ENCODE data around the gene SAPCD1.

Gene SAPCD1

DNA sequence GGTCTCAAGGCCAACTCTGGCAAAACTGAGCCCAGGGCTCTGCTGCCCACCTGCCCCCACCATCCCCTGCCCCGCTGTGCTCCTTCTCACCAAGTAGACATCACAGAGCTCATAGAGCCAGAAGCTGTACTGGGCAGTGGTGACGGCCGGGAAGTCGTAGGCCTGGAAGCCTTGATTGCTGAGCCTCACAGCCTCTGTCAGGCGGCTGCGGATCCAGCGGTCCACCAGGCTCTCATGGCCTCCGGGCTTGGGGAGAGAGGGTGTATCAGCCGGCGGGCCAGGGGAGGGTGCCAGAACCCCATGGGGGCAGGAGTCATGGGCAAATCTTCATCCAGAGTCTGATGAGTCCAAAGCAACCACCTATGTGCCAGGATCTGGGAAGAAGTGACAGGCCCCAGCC is 17.5 kb downstream of the SAPCD1 start:
- no peak overlapping the region for H3K4me3 ChIP-seq (ENCODE audit: low read length)
- no peak for DNase-seq (ENCODE audit: low read depth)
- TF ChIP-seq, protein P1, sequence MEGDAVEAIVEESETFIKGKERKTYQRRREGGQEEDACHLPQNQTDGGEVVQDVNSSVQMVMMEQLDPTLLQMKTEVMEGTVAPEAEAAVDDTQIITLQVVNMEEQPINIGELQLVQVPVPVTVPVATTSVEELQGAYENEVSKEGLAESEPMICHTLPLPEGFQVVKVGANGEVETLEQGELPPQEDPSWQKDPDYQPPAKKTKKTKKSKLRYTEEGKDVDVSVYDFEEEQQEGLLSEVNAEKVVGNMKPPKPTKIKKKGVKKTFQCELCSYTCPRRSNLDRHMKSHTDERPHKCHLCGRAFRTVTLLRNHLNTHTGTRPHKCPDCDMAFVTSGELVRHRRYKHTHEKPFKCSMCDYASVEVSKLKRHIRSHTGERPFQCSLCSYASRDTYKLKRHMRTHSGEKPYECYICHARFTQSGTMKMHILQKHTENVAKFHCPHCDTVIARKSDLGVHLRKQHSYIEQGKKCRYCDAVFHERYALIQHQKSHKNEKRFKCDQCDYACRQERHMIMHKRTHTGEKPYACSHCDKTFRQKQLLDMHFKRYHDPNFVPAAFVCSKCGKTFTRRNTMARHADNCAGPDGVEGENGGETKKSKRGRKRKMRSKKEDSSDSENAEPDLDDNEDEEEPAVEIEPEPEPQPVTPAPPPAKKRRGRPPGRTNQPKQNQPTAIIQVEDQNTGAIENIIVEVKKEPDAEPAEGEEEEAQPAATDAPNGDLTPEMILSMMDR (conservative IDR thresholded peaks at IDR 0.05; ENCODE audit: low read length): no peak

DNA sequence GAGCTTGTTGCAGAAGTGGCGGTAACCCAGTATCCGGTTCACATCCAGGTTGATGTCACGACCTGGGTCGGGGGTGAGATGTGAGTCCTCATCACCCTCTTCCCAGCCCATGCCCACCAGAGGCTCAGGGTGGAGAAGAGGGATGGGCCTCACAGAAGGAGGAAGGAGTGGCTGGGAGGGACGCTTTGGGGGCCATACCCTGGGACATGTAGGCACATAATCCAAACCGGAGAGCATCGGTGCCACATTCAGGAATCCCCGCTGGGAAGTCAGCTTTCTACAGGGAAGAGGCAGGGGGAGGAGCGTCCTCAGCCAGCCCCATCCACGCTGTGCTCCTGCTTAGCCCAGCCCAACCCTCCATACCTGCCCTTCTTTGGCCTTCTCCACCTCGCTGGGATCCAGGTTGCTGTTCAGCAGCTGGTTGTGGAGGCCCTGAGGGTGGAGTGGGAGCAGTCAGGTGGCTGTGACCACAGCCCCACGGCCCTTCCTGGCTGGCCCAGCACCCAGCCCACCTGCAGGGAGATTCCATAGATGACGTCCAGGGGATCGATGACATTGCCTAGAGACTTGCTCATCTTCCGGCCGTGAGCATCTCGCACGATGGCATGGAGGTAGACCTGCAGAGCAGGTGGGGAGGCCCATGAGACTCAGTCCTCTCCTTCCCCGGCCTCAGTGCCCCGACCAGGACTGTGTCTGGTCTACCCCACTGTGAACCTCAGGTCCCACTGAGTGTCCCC is 18.2 kb downstream of the SAPCD1 start:
- DNase-seq (ENCODE audit: low read depth): no peak
- no peak overlapping the region for H3K4me3 ChIP-seq (ENCODE audit: low read length)
- TF ChIP-seq, protein P1 (conservative IDR thresholded peaks at IDR 0.05; ENCODE audit: low read length): no peak

DNA sequence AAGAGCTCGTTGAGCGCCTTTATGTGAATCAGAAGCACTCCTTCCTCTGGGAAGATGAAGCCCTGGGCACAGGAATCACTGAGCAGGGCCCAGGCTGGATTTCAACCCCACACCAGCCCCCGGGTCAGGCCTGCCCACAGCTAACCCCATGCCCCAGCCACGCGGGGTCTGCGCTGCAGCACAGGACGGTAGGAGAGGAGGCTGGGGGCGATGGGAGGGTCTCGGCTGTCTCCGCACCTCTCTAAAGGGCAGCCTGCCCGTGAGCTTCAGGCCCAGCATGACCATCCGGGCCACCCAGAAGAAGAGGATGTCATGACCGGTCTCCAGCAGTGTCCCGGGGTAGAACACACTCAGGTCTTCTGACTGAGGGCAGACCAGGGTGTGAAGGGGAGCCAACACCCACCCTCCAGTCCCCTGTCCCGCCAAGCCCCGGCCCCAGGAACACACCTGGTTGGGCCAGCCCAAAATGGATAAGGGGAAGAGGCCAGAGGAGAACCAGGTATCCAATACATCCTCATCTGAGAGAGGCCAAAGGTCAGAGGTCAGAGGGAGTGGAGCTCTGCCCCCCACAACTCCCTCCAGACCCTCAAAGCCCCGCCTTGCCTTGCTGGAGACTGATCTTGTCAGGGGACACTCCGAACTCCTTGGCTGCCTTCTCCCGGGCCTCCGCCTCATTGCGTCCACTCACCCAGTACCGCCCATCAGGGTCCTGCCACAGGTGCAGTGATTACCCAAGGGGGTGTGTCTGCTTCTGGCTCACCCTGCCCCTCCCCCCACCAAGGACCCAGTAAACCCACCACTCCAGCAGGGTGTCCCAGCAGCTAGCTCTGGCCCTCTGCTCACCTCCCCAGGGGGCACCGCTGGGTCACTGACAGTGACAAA is 19.0 kb downstream of the SAPCD1 start:
- TF ChIP-seq, protein P1 (conservative IDR thresholded peaks at IDR 0.05; ENCODE audit: low read length): no peak
- DNase-seq (ENCODE audit: low read depth): no peak
- no peak overlapping the region for H3K4me3 ChIP-seq (ENCODE audit: low read length)

DNA sequence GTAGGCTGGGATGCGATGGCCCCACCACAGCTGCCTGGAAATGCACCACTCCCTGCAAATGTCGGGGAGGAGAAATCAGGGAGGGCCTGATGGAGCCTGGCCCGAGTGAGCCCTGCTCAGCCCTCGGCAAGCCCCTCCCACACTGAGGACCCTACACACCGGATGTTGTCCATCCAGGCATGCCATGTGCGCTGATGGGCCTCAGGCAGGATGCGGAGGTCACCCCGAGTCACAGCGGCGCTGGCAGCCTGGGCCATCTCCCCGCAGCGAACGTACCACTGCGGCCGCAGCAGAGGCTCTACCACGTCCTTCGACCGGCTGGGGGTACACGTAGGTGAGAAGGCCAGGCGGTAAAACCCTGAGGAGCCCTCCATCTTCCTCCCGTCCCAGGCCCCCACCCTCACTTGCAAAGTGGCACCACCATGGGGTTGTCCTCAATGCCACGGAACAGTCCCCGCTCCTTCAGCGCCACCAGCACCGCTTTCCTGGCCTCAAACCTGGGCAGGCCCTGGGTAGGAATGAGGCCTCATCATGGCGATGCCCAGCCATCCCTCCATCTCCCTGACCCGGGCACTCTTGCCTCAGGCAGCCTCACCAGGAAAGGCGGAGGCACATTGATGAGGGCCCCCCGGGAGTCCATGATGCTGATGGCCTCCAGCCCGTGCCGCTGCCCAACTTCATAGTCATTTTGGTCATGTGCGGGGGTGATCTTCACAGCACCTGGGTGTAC is 19.8 kb downstream of the SAPCD1 start:
- no peak overlapping the region for H3K4me3 ChIP-seq (ENCODE audit: low read length)
- DNase-seq (ENCODE audit: low read depth): no peak
- TF ChIP-seq, protein P1 (conservative IDR thresholded peaks at IDR 0.05; ENCODE audit: low read length): no peak

DNA sequence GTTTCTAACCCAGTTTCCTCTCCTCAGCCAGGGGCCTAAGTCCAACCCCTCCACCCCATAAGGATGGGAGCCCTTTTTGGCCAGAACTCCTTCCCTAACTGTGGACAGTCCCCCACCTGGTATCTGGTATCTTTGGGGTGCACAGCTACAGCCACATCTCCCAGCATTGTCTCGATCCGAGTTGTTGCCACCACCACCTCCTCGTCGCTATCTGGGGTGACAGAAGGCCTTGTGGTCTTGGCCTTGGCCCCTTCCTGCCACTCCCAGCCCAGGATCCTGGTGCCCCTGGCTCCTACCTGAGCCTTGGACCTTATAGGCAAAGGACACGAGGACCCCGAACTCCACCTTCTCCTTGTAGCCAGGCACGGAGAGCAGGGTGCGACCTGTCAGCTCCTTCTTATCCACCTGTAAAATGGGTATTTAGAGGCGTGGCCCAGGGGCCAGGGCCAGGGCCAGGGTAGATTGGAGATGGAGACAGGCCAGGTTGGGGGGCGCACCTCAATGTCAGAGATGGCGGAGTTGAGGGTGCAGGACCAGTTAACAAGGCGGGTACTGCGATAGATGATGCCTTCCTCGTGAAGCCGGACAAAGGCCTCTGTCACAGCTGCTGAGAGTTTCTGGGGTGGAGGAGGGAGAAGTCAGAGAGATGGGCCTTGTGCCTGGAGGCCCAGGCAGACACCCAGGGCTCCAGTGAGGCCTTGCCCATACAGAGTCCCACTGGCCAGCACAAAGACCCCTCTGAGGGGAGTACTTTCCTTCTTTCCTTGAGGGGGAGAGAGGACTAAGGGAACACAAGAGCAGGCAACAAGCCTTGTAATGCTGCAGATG is 21.9 kb downstream of the SAPCD1 start:
- no peak overlapping the region for H3K4me3 ChIP-seq (ENCODE audit: low read length)
- TF ChIP-seq, protein P1 (conservative IDR thresholded peaks at IDR 0.05; ENCODE audit: low read length): no peak
- DNase-seq (ENCODE audit: low read depth): no peak

DNA sequence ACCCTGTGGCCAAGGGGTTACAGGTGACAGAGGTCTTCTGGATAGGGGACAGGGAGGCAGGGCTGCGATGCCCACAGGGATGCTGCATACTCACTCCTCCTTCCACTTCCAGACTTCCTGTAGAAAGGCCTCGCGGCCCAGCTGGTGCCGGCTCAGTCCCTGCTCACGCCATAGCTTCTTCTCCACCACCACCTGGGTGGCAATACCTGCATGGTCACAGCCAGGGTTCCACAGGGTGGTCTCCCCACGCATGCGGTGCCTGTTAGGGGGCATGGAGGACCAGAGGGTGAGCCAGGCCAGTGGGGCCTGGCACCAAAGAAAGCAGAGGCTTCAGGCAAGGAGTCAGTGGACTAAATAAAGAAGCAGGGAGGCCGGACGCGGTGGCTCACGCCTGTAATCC is 23.0 kb downstream of the SAPCD1 start:
- TF ChIP-seq, protein P1 (conservative IDR thresholded peaks at IDR 0.05; ENCODE audit: low read length): no peak
- no peak for DNase-seq (ENCODE audit: low read depth)
- no peak overlapping the region for H3K4me3 ChIP-seq (ENCODE audit: low read length)

All from AG10803 (cell line).